IPS-11a (cell line): Measurements from ENCODE around the gene ZC3H12D.

Experiments used
- H3K4me3 ChIP-seq: one replicate; pipeline ENCODE4 v1.5.1; 2013; ENCODE audit warnings: low read depth, low read length, control low read depth

The ZC3H12D gene

GRCh38 chr6:149421132-149421531, 63.7 kb downstream of the ZC3H12D start:
- no peak overlapping the region for H3K4me3 ChIP-seq

GRCh38 chr6:149419696-149420404, 65.0 kb downstream of the ZC3H12D start:
- H3K4me3 ChIP-seq = no peak overlapping the region

GRCh38 chr6:149414821-149415220, 70.0 kb downstream of the ZC3H12D start:
- no peak overlapping the region for H3K4me3 ChIP-seq

GRCh38 chr6:149414009-149414408, 70.8 kb downstream of the ZC3H12D start:
- H3K4me3 ChIP-seq = no peak overlapping the region

- H3K4me3 ChIP-seq = no peak overlapping the region
Observed at GRCh38 chr6:149410557-149410956, 74.3 kb downstream of the ZC3H12D start.

- no peak overlapping the region for H3K4me3 ChIP-seq
Observed at GRCh38 chr6:149409617-149410016, 75.2 kb downstream of the ZC3H12D start.

- no peak overlapping the region for H3K4me3 ChIP-seq
Observed at GRCh38 chr6:149405823-149406765, 78.7 kb downstream of the ZC3H12D start.

- H3K4me3 ChIP-seq = no peak overlapping the region
Observed at GRCh38 chr6:149403534-149403933, 81.3 kb downstream of the ZC3H12D start.

- H3K4me3 ChIP-seq = no peak within 1 kb of the TSS
Observed at GRCh38 chr6:149400050-149400449, 84.8 kb downstream of the ZC3H12D start, which contains the start of gene SUMO4. SUMO4 (plus strand) TSS chr6:149400262; CDS start chr6:149400392, 130 bp downstream.

GRCh38 chr6:149397384-149397783, 87.4 kb downstream of the ZC3H12D start:
- H3K4me3 ChIP-seq = no peak overlapping the region
